Endothelial cell of umbilical vein (primary cell): ENCODE measurements around the gene FOXP1. TPM values are rescaled to one million over a fixed set of nuclear protein-coding genes. Genes with fewer than 3 reads are reported as not detected.

Source experiments
- BruUV-seq: library from RNA; stranded (reverse); fragments of 400-500 nt; replicated peaks from 2 replicates; lab custom pipeline; 2021; lab: Mats Ljungman, UMichigan
- CTCF ChIA-PET: fragments of 300-600, 350-600 bp; sonication (Branson Sonifier 250); formaldehyde crosslinking; loops from one replicate; lab custom pipeline; 2021; ENCODE audit warnings: antibody characterized with exemption, inconsistent platforms; lab: Charles Lee
- POLR2A ChIA-PET: fragments of 300-600, 350-600 bp; sonication (Branson Sonifier 250); formaldehyde crosslinking; loops from one replicate; lab custom pipeline; 2021; ENCODE audit warnings: antibody characterized with exemption, inconsistent platforms; lab: Charles Lee
- DNase-seq: peaks from one replicate; pipeline ENCODE4 v3.0.0-alpha.2; 2011; ENCODE audit warnings: low read depth, low spot score
- FAIRE-seq: peaks from 2 replicates; lab custom pipeline; 2011; peaks lifted over from hg19 to GRCh38; lab: Jason Lieb, UNC
- H2AFZ ChIP-seq: 2 replicates; pipeline ENCODE4 v1.6.0; 2012; ENCODE audit warnings: low read depth, low read length, control low read depth, inconsistent platforms
- H3K27ac ChIP-seq: 2 replicates; pipeline ENCODE4 v1.5.1; 2011; ENCODE audit warnings: low read depth, mild to moderate bottlenecking, control low read depth, low read length, moderate library complexity; ENCODE audit not compliant: insufficient read depth
- H3K27me3 ChIP-seq, 2 experiments: 2 replicates each; pipeline versions ENCODE4 v1.6.0 to v1.6.1; 2011; ENCODE audit warnings: low read length in 2 of 2, mixed read lengths in 1 of 2; ENCODE audit not compliant: control insufficient read depth in 2 of 2, insufficient read depth in 2 of 2
- H3K36me3 ChIP-seq, 2 experiments: 2 replicates in 1 of 2; 3 replicates in 1 of 2; pipeline ENCODE4 v1.5.1; 2011; ENCODE audit warnings: low read length in 2 of 2, mild to moderate bottlenecking in 1 of 2, moderate library complexity in 1 of 2; ENCODE audit not compliant: control insufficient read depth in 2 of 2, insufficient read depth in 2 of 2; ENCODE audit errors: extremely low read depth in 1 of 2
- H3K4me1 ChIP-seq: 3 replicates; pipeline ENCODE4 v1.5.1; 2011; ENCODE audit warnings: mild to moderate bottlenecking, low read length; ENCODE audit not compliant: control insufficient read depth, insufficient read depth; ENCODE audit errors: extremely low read depth
- H3K4me2 ChIP-seq: 2 replicates; pipeline ENCODE4 v1.6.1; 2011; ENCODE audit warnings: low read length, control low read depth, mixed read lengths; ENCODE audit not compliant: insufficient read depth
- H3K4me3 ChIP-seq, 3 experiments: fragments of 200-600 bp in 1 of 3; sonication (generic), shearing (Covaris generic) in 1 of 3; replicated peaks in 1 of 3; 2 replicates each; pipeline ENCODE4 v1.5.1; 2011 to 2016; ENCODE audit warnings: control low read depth in 3 of 3, low read length in 3 of 3, mild to moderate bottlenecking in 2 of 3, inconsistent platforms in 1 of 3, low read depth in 1 of 3, moderate library complexity in 1 of 3; ENCODE audit not compliant: insufficient read depth in 1 of 3
- H3K79me2 ChIP-seq: 2 replicates; pipeline ENCODE4 v1.6.0; 2012; ENCODE audit warnings: low read length, inconsistent platforms; ENCODE audit not compliant: control insufficient read depth, insufficient read depth
- H3K9ac ChIP-seq: replicated peaks from 2 replicates; pipeline ENCODE3; 2011; ENCODE audit warnings: low read length, control low read depth; ENCODE audit not compliant: insufficient read depth; ENCODE audit errors: extremely low read depth
- H3K9me1 ChIP-seq: replicated peaks from 3 replicates; pipeline ENCODE4 v1.6.0; 2011; ENCODE audit warnings: mild to moderate bottlenecking, low read length; ENCODE audit not compliant: control insufficient read depth, insufficient read depth; ENCODE audit errors: extremely low read depth
- H3K9me3 ChIP-seq: replicated peaks from 2 replicates; pipeline ENCODE4 v1.5.1; 2012; ENCODE audit warnings: low read length, inconsistent platforms; ENCODE audit not compliant: control insufficient read depth, insufficient read depth
- H4K20me1 ChIP-seq: replicated peaks from 2 replicates; pipeline ENCODE3; 2011; ENCODE audit warnings: mild to moderate bottlenecking, low read length; ENCODE audit not compliant: control insufficient read depth, insufficient read depth; ENCODE audit errors: extremely low read depth
- CTCF ChIP-seq, 2 donors: IDR thresholded peaks; 1 replicate in 1 of 2; 2 replicates in 1 of 2; pipeline ENCODE4 v1.5.1; 2011; ENCODE audit warnings: low read length in 2 of 2, mild to moderate bottlenecking in 2 of 2, moderate library complexity in 2 of 2, control low read depth in 1 of 2, inconsistent platforms in 1 of 2, low read depth in 1 of 2; ENCODE audit not compliant: insufficient read depth in 1 of 2; ENCODE audit errors: extremely low read depth in 1 of 2
- EZH2 ChIP-seq: IDR thresholded peaks from 2 replicates; pipeline ENCODE4 v1.6.1; 2012; ENCODE audit warnings: borderline replicate concordance, low read depth, mild to moderate bottlenecking, moderate library complexity, low read length, inconsistent platforms; ENCODE audit not compliant: severe bottlenecking
- FOS ChIP-seq: IDR thresholded peaks from 2 replicates; pipeline ENCODE4 v1.6.1; 2011; ENCODE audit warnings: mild to moderate bottlenecking, low read length, moderate library complexity, borderline replicate concordance; ENCODE audit not compliant: insufficient read depth
- GATA2 ChIP-seq: IDR thresholded peaks from 2 replicates; pipeline ENCODE4 v1.7.0; 2011; ENCODE audit warnings: low read depth, mild to moderate bottlenecking, moderate library complexity, mixed read lengths, low read length; ENCODE audit not compliant: insufficient read length, insufficient read depth
- JUN ChIP-seq: IDR thresholded peaks from 2 replicates; pipeline ENCODE4 v1.6.1; 2011; ENCODE audit warnings: borderline replicate concordance, low read depth; ENCODE audit not compliant: insufficient read length, insufficient read depth
- MYC ChIP-seq: IDR thresholded peaks from one replicate; pipeline ENCODE4 v1.6.1; 2011; ENCODE audit warnings: mild to moderate bottlenecking, low read depth, low read length
- POLR2A ChIP-seq: IDR thresholded peaks from 2 replicates; pipeline ENCODE4 v1.6.1; 2012; ENCODE audit warnings: low read depth, mild to moderate bottlenecking, control low read depth, low read length
- POLR2AphosphoS5 ChIP-seq: IDR thresholded peaks from 2 replicates; pipeline ENCODE4 v1.6.1; 2012; ENCODE audit warnings: low read depth, mild to moderate bottlenecking, control low read depth, low read length, moderate library complexity; ENCODE audit not compliant: insufficient read depth
- dilution Hi-C: fragments of 300-500 bp; cut with MboI; formaldehyde crosslinking; loops from one replicate; pipeline ENCODE4 v1.15.0; 2019; ENCODE audit warnings: low sequenced_read_pairs; ENCODE audit not compliant: extremely low pct_ligation_motif_present
- intact Hi-C: fragments of 100-400 bp; cut with micrococcal nuclease; formaldehyde crosslinking; loops from one replicate; pipeline ENCODE4 v1.10.0; 2022
- polyA plus RNA-seq, 4 experiments: library from polyadenylated mRNA; depleted of rRNA in 3 of 4; stranded (reverse) in 3 of 4; unstranded in 1 of 4; fragments of >200 nt; gene quantifications; 2 replicates each; pipeline versions ENCODE4 v1.2.1 to v1.2.3, GENCODE V29; 2011 to 2012; ENCODE audit warnings: missing spikeins in 1 of 4
- total RNA-seq: library from RNA; stranded (reverse); gene quantifications from 2 replicates; pipeline ENCODE4 v1.2.3, GENCODE V29; 2021
- TF ChIP-seq, protein P1 (sequence below): IDR thresholded peaks from 2 replicates; pipeline ENCODE4 v1.6.1; 2011; ENCODE audit not compliant: insufficient read depth, insufficient read length

FOXP1 gene
- total and polyA plus RNA-seq, 2 donors (not counting 3 experiments of a cell fraction or from before 2014, with no cell fraction given) = 41.0 to 107 TPM

- POLR2A ChIA-PET = no interaction called here
- intact Hi-C loops (no loop called here), dilution Hi-C loops (no loop called here)
- no peaks in the 10 kb centered on the region for H4K20me1 ChIP-seq
- H3K36me3 ChIP-seq = no peaks in the 10 kb centered on the region
- TF ChIP-seq FOS = no peak
- TF ChIP-seq GATA2 = no peak
- no peak for TF ChIP-seq JUN
- no peak for TF ChIP-seq CTCF (IDR thresholded peaks at IDR 0.05; ENCODE audit: extremely low read depth in 1 of 2, insufficient read depth in 1 of 2, low read depth in 1 of 2, low read length in 2 of 2)
- no peak for TF ChIP-seq POLR2A
- TF ChIP-seq EZH2 = no peak
- TF ChIP-seq, protein P1, sequence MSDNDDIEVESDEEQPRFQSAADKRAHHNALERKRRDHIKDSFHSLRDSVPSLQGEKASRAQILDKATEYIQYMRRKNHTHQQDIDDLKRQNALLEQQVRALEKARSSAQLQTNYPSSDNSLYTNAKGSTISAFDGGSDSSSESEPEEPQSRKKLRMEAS = no peak
- TF ChIP-seq POLR2AphosphoS5 = no peak
- no peak for TF ChIP-seq MYC
- DNase-seq = no peak
- H3K27me3 ChIP-seq = no peaks in the 10 kb centered on the region
- no peak overlapping the region for H2AFZ ChIP-seq
- no peaks in the 10 kb centered on the region for H3K9me3 ChIP-seq
- no peak for FAIRE-seq
- no peak overlapping the region for H3K9ac ChIP-seq
- no TSS peak for BruUV-seq
- no peaks in the 10 kb centered on the region for H3K4me1 ChIP-seq
- no peaks in the 10 kb centered on the region for H3K79me2 ChIP-seq
- no peak overlapping the region for H3K27ac ChIP-seq
- CTCF ChIA-PET = no interaction called here
- no peak overlapping the region for H3K4me3 ChIP-seq
- no peaks in the 10 kb centered on the region for H3K9me1 ChIP-seq
- no peak overlapping the region for H3K4me2 ChIP-seq
These were observed 253.0 kb downstream of the FOXP1 start for GRCh38 chr3:71330505-71330904.
